ENCODE measurements around the gene NADSYN1. TPM values are rescaled to one million over a fixed set of nuclear protein-coding genes. Genes with fewer than 3 reads are reported as not detected.

Gene NADSYN1
- polyA plus RNA-seq, 4 donors, result 85.7 to 210 (median 97.9) TPM

DNA sequence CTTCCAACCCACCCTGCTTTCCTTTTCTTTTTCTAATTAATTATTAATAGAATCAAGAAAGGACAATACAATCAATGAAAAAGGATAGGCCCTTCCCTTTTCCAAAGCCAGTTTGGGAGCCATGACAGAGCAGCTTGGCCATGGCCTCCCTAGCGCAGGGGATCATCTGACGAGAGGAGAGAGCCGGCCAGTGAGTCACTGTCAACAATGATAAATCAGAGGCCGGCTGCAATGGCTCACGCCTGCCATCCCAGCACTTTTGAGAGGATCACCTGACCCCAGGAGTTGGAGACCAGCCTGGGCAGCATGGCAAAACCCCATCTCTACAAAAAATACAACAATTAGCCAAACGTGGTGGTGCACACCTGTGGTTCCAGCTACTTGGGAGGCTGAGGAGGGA is 46.5 kb downstream of the NADSYN1 start:
- H3K27me3 ChIP-seq (ENCODE audit: control insufficient read depth in 3 of 3, insufficient read depth in 3 of 3, low read length in 3 of 3), result no peaks in the 10 kb centered on the region
- FAIRE-seq (no peak), DNase-seq (no peak)
- no peaks in the 10 kb centered on the region for H3K4me1 ChIP-seq (ENCODE audit: control insufficient read depth in 3 of 3, insufficient read depth in 2 of 3, low read depth in 1 of 3, low read length in 2 of 3)
- H3K36me3 ChIP-seq (ENCODE audit: control insufficient read depth in 3 of 3, insufficient read depth in 2 of 3, low read depth in 1 of 3, low read length in 3 of 3), result peaks cover 25 to 81% (median 27%) of the 10 kb centered on the region in 3 donors
- WGBS, 3 donors, result 90 to 95% (median 93%) methylated on average over 6 of the region's 6 CpGs
- no peak overlapping the region for H3K27ac ChIP-seq (ENCODE audit: low read depth in 1 of 3, low read length in 2 of 3)
- H3K4me3 ChIP-seq (ENCODE audit: low read depth in 1 of 3, low read length in 3 of 3), result no peak overlapping the region
- H3K9me3 ChIP-seq (ENCODE audit: control insufficient read depth in 2 of 2, insufficient read depth in 1 of 2, low read depth in 1 of 2, low read length in 1 of 2), result no peaks in the 10 kb centered on the region

DNA sequence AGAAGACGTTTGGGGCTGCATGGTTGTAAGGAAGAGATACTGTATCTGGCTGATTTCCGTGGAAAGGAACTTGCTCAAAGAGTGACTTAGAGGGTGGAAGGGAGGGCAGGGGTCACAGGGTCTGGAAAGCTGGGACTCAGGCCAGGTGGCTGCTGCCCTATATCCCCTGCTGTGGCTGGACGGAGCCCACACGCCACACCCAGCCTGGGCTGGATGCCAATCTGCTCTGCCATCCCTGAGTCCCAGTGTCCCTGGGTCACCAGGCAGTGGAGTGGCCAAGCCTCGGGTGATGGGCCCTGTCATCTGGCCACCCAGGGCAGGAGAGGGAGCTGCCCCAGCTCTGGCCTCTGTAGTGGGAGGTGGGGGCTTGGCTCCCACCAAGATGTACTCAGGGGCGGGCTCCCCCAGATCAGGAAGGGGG is 47.6 kb downstream of the NADSYN1 start:
- H3K4me1 ChIP-seq (ENCODE audit: control insufficient read depth in 3 of 3, insufficient read depth in 2 of 3, low read depth in 1 of 3, low read length in 2 of 3), result no peaks in the 10 kb centered on the region

DNA sequence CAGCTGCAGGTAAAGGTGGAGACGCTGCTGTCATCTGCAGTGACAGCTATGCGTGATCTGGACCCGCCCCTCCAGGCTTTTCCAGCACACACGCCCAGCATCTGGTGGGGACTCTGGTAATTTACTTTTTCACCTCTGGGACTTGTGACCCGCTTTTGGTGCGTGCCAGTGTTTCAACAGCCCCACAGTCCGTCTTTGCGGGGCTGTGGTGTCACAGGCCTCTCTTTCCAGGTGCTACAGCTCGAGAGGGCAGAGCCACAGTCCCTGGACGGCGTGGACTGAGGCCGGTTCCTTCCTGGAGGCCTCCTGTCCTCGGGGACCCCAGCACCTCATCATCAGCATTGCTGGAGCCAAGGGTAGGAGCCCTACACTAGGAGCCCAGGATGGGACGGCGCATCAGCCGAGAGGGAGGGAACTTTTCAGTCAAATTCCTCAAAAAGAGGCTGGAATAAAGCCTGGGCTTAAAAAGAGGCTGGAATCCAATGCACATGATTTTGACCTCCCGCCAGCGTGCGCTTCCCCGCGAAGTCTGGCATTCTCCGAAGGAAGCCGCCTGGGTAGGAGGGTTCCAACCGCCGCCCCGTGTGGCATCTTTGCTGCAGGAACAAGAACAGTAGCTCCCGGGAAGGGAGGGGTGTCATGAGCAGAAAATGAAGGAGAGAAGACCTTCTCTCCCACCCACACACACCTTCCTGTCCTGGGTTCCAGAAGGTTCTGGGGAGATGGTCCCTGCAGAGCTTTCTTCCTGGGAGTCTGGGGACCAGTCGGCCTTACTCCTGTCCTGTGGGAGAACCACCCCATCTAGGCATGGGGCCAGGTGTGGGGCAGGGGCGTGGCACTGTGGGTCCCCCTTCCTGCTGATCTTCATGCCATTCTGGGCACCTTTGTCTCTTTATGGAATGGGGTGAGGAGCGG is 48.3 kb downstream of the NADSYN1 start:
- H3K27me3 ChIP-seq (ENCODE audit: control insufficient read depth in 3 of 3, insufficient read depth in 3 of 3, low read length in 3 of 3), result no peaks in the 10 kb centered on the region
- FAIRE-seq, result no peak
- no peak for DNase-seq
- WGBS, 3 donors, result 90 to 92% (median 91%) methylated on average over 30 of the region's 30 CpGs
- H3K9me3 ChIP-seq (ENCODE audit: control insufficient read depth in 2 of 2, insufficient read depth in 1 of 2, low read depth in 1 of 2, low read length in 1 of 2), result no peaks in the 10 kb centered on the region
- no peaks in the 10 kb centered on the region for H3K4me1 ChIP-seq (ENCODE audit: control insufficient read depth in 3 of 3, insufficient read depth in 2 of 3, low read depth in 1 of 3, low read length in 2 of 3)
- no peak overlapping the region for H3K4me3 ChIP-seq (ENCODE audit: low read depth in 1 of 3, low read length in 3 of 3)
- H3K36me3 ChIP-seq (ENCODE audit: control insufficient read depth in 3 of 3, insufficient read depth in 2 of 3, low read depth in 1 of 3, low read length in 3 of 3), result peaks cover 14 to 74% (median 24%) of the 10 kb centered on the region in 3 donors
- no peak overlapping the region for H3K27ac ChIP-seq (ENCODE audit: low read depth in 1 of 3, low read length in 2 of 3)

More for the DNA sequence above, 47.6 kb downstream of the NADSYN1 start:
- Histone ChIP-seq H3K36me3 (ENCODE audit: control insufficient read depth in 3 of 3, insufficient read depth in 2 of 3, low read depth in 1 of 3, low read length in 3 of 3) (peaks cover 21 to 75% (median 27%) of the 10 kb centered on the region in 3 donors), H3K9me3 (ENCODE audit: control insufficient read depth in 2 of 2, insufficient read depth in 1 of 2, low read depth in 1 of 2, low read length in 1 of 2) (no peaks in the 10 kb centered on the region), H3K27ac (ENCODE audit: low read depth in 1 of 3, low read length in 2 of 3) (no peak overlapping the region), H3K4me3 (ENCODE audit: low read depth in 1 of 3, low read length in 3 of 3) (no peak overlapping the region), H3K27me3 (ENCODE audit: control insufficient read depth in 3 of 3, insufficient read depth in 3 of 3, low read length in 3 of 3) (no peaks in the 10 kb centered on the region)
- no peak for FAIRE-seq
- DNase-seq, result peak in 1 of 2 donors; percentile 38
- 42 to 52% (median 48%) methylated on average over 6 of the region's 6 CpGs for WGBS, 3 donors

DNA sequence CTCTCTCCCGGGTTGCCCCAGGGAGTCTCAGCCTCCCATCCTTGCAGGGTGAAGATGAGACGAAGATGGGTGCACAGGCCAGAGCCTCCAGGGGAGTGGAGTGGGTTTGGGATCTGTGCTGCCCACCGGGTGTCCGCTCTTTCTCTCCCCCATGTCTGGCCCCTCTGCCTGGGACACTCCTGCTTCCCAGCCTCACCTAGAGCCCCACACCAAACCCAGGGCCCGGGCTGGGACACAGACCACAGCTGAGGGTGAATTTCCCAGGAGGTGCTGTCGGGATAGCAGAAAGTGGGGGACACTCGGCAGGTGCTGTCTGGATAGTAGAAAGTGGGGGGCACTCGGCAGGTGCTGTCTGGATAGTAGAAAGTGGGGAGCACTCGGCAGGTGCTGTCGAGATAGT is 49.0 kb downstream of the NADSYN1 start:
- Histone ChIP-seq H3K36me3 (ENCODE audit: control insufficient read depth in 3 of 3, insufficient read depth in 2 of 3, low read depth in 1 of 3, low read length in 3 of 3) (peaks cover 11 to 70% (median 23%) of the 10 kb centered on the region in 3 donors), H3K27me3 (ENCODE audit: control insufficient read depth in 3 of 3, insufficient read depth in 3 of 3, low read length in 3 of 3) (no peaks in the 10 kb centered on the region), H3K4me3 (ENCODE audit: low read depth in 1 of 3, low read length in 3 of 3) (no peak overlapping the region), H3K4me1 (ENCODE audit: control insufficient read depth in 3 of 3, insufficient read depth in 2 of 3, low read depth in 1 of 3, low read length in 2 of 3) (no peaks in the 10 kb centered on the region), H3K27ac (ENCODE audit: low read depth in 1 of 3, low read length in 2 of 3) (no peak overlapping the region), H3K9me3 (ENCODE audit: control insufficient read depth in 2 of 2, insufficient read depth in 1 of 2, low read depth in 1 of 2, low read length in 1 of 2) (no peaks in the 10 kb centered on the region)
- 93 to 97% (median 97%) methylated on average over 10 of the region's 10 CpGs for WGBS, 3 donors
- DNase-seq (no peak), FAIRE-seq (no peak)

DNA sequence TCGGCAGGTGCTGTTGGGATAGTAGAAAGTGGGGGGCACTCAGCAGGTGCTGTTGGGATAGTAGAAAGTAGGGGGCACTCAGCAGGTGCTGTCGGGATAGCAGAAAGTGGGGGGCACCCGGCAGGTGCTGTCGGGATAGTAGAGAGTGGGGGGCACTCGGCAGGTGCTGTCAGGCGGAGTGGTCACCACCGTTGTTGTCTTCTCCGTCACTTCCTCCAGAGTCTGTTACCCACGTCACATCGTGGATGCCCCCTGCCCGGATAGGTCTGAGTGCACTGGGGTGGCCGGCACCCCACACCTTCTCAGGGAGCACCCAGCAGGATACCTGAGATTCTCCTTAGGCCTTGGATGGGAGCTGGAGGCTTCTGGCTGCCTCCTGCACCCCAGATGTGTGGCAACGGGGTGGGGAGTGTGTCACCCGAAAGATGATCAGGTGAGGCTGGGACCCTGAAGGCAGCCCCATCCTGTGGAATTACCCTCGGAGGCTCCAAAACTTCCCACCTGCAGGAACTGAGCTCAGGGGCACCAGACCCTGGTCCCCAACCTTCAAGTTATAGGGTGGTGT is 50.0 kb downstream of the NADSYN1 start:
- no peak overlapping the region for H3K27ac ChIP-seq (ENCODE audit: low read depth in 1 of 3, low read length in 2 of 3)
- no peaks in the 10 kb centered on the region for H3K4me1 ChIP-seq (ENCODE audit: control insufficient read depth in 3 of 3, insufficient read depth in 2 of 3, low read depth in 1 of 3, low read length in 2 of 3)
- no peak for DNase-seq
- no peak overlapping the region for H3K4me3 ChIP-seq (ENCODE audit: low read depth in 1 of 3, low read length in 3 of 3)
- no peaks in the 10 kb centered on the region for H3K9me3 ChIP-seq (ENCODE audit: control insufficient read depth in 2 of 2, insufficient read depth in 1 of 2, low read depth in 1 of 2, low read length in 1 of 2)
- 92 to 96% (median 95%) methylated on average over 11 to 15 of the region's 15 CpGs for WGBS, 3 donors
- H3K27me3 ChIP-seq (ENCODE audit: control insufficient read depth in 3 of 3, insufficient read depth in 3 of 3, low read length in 3 of 3), result no peaks in the 10 kb centered on the region
- H3K36me3 ChIP-seq (ENCODE audit: control insufficient read depth in 3 of 3, insufficient read depth in 2 of 3, low read depth in 1 of 3, low read length in 3 of 3), result peaks cover 8 to 64% (median 19%) of the 10 kb centered on the region in 3 donors
- FAIRE-seq, result no peak

DNA sequence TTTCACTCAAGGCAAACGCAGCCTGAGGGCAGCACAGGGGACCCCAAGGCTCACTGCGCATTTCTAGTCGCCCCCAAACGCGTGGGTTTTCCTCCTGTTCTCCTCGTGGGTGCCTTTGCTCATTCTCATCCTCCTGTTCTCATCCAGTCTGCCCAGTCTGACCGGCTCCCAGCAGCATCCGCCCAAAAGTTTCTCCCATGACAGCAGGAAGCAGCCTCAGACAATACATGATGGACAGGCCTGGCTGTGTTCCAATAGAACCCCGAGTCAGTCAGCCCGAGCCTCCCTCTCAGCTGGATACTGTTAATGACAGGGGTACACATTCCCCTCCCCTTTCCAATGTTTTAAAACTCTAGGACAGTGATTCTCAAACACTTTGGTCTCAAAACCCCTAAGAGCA is 51.5 kb downstream of the NADSYN1 start:
- H3K27ac ChIP-seq (ENCODE audit: low read depth in 1 of 3, low read length in 2 of 3), result no peak overlapping the region
- WGBS, 3 donors, result 66 to 85% (median 80%) methylated on average over 10 of the region's 10 CpGs
- H3K36me3 ChIP-seq (ENCODE audit: control insufficient read depth in 3 of 3, insufficient read depth in 2 of 3, low read depth in 1 of 3, low read length in 3 of 3), result peaks cover 0 to 52% (median 11%) of the 10 kb centered on the region in 3 donors
- no peaks in the 10 kb centered on the region for H3K27me3 ChIP-seq (ENCODE audit: control insufficient read depth in 3 of 3, insufficient read depth in 3 of 3, low read length in 3 of 3)
- FAIRE-seq, result no peak
- H3K4me3 ChIP-seq (ENCODE audit: low read depth in 1 of 3, low read length in 3 of 3), result no peak overlapping the region
- no peaks in the 10 kb centered on the region for H3K9me3 ChIP-seq (ENCODE audit: control insufficient read depth in 2 of 2, insufficient read depth in 1 of 2, low read depth in 1 of 2, low read length in 1 of 2)
- H3K4me1 ChIP-seq (ENCODE audit: control insufficient read depth in 3 of 3, insufficient read depth in 2 of 3, low read depth in 1 of 3, low read length in 2 of 3), result no peaks in the 10 kb centered on the region
- no peak for DNase-seq

DNA sequence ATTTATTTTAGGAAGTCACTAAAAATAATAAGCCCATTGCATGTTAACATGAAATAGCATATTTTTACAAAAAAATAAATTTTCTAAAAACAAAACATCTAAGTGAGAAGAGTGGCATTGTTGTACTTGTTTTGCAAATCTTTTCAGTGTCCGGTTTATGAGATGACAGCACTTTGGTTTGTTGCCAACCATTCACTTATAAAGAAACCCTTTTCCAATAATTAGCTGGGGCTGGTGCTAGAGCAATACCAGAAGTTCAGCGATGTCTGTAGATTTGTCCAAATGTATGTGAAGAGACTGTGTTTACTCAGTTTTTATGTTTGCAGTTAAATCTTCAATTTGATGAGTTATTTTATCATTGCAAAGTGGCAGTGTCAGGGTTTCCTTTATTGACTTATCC is 52.0 kb downstream of the NADSYN1 start:
- FAIRE-seq (no peak), DNase-seq (no peak)
- Histone ChIP-seq H3K4me1 (ENCODE audit: control insufficient read depth in 3 of 3, insufficient read depth in 2 of 3, low read depth in 1 of 3, low read length in 2 of 3) (no peaks in the 10 kb centered on the region), H3K27ac (ENCODE audit: low read depth in 1 of 3, low read length in 2 of 3) (no peak overlapping the region), H3K9me3 (ENCODE audit: control insufficient read depth in 2 of 2, insufficient read depth in 1 of 2, low read depth in 1 of 2, low read length in 1 of 2) (peaks cover 0 to 3% of the 10 kb centered on the region in 2 donors), H3K36me3 (ENCODE audit: control insufficient read depth in 3 of 3, insufficient read depth in 2 of 3, low read depth in 1 of 3, low read length in 3 of 3) (peaks cover 0 to 47% (median 10%) of the 10 kb centered on the region in 3 donors), H3K27me3 (ENCODE audit: control insufficient read depth in 3 of 3, insufficient read depth in 3 of 3, low read length in 3 of 3) (no peaks in the 10 kb centered on the region), H3K4me3 (ENCODE audit: low read depth in 1 of 3, low read length in 3 of 3) (no peak overlapping the region)
- WGBS, 3 donors, result 69 to 84% (median 79%) methylated on average over 2 of the region's 2 CpGs

DNA sequence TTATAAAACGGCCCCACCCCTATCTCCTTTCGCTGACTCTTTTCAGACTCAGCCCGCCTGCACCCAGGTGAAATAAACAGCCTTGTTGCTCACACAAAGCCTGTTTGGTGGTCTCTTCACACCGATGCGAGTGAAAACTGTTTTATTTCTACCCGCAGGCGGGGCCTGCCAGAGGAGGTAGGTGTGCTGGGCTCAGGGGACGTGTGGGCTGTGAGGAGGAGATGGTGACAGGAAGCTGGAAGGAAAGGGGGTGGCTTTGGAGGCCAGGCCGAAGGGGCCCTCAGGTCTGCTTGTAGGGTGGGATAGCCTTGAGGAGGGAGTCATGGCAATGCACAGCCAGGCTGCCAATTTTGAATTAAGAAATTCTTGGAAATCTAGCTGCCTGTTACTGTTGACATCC is 52.8 kb downstream of the NADSYN1 start:
- Histone ChIP-seq H3K9me3 (ENCODE audit: control insufficient read depth in 2 of 2, insufficient read depth in 1 of 2, low read depth in 1 of 2, low read length in 1 of 2) (peaks cover 0 to 10% of the 10 kb centered on the region in 2 donors), H3K4me1 (ENCODE audit: control insufficient read depth in 3 of 3, insufficient read depth in 2 of 3, low read depth in 1 of 3, low read length in 2 of 3) (no peaks in the 10 kb centered on the region), H3K27ac (ENCODE audit: low read depth in 1 of 3, low read length in 2 of 3) (no peak overlapping the region), H3K4me3 (ENCODE audit: low read depth in 1 of 3, low read length in 3 of 3) (no peak overlapping the region), H3K36me3 (ENCODE audit: control insufficient read depth in 3 of 3, insufficient read depth in 2 of 3, low read depth in 1 of 3, low read length in 3 of 3) (peaks cover 0 to 39% (median 10%) of the 10 kb centered on the region in 3 donors), H3K27me3 (ENCODE audit: control insufficient read depth in 3 of 3, insufficient read depth in 3 of 3, low read length in 3 of 3) (no peaks in the 10 kb centered on the region)
- DNase-seq (no peak), FAIRE-seq (no peak)
- WGBS, 3 donors, result 81 to 95% (median 92%) methylated on average over 9 of the region's 9 CpGs
